K562 (cell line): Measurements from ENCODE around the gene L3HYPDH. TPM values are rescaled to one million over a fixed set of nuclear protein-coding genes. Genes with fewer than 3 reads are reported as not detected.

Experiments used
- RHOXF2B ChIP-seq: fragments of 250-450 bp; sonication (Bioruptor Pico); conservative IDR thresholded peaks from 2 replicates; pipeline ENCODE4 v1.5.1; 2021
- ZEB2 ChIP-seq: fragments of 450-650 bp; IDR thresholded peaks from 2 replicates; pipeline ENCODE4 v1.6.1; 2016
- ZNF280A ChIP-seq: fragments of 450-650 bp; IDR thresholded peaks from 2 replicates; pipeline ENCODE4 v1.6.1; 2018; ENCODE audit warnings: mild to moderate bottlenecking, low read depth; ENCODE audit not compliant: partially characterized antibody
- ZNF318 ChIP-seq, 2 experiments: fragments of 450-650 bp; IDR thresholded peaks; 2 replicates each; pipeline ENCODE4 v1.6.1; 2016; ENCODE audit warnings: mild to moderate bottlenecking in 2 of 2, borderline replicate concordance in 1 of 2, low read depth in 1 of 2, moderate library complexity in 1 of 2
- ZNF551 ChIP-seq: fragments of 250-450 bp; sonication (Bioruptor Pico); IDR thresholded peaks from 2 replicates; pipeline ENCODE4 v1.5.0; 2021; ENCODE audit warnings: mild to moderate bottlenecking, moderate library complexity
- polyA plus RNA-seq, 8 experiments: library from polyadenylated mRNA; depleted of rRNA in 4 of 8; stranded (reverse) in 5 of 8; unstranded in 3 of 8; fragments of >200 nt; fragmentation: Nextera tagmentation in 2 of 8; fragmentation: Illumina TruSeq in 1 of 8; extraction: Ambion mirVana in 2 of 8; extraction: Trizol in 1 of 8; gene quantifications; 2 replicates each; pipeline versions ENCODE4 v1.2.1 to v1.2.3, GENCODE V29; 2011 to 2014; ENCODE audit warnings: inconsistent platforms in 1 of 8, missing spikeins in 1 of 8
- total RNA-seq, 7 experiments: library from RNA; depleted of rRNA in 6 of 7; stranded (reverse); fragments of >200 nt in 6 of 7; fragmentation: Illumina TruSeq in 2 of 7; extraction: Trizol in 2 of 7; gene quantifications; 2 replicates each; pipeline versions ENCODE4 v1.2.1 to v1.2.3, GENCODE V29; 2011 to 2021; ENCODE audit warnings: low replicate concordance in 1 of 7

The L3HYPDH gene
- total and polyA plus RNA-seq, 9 of the 15 experiments (the other 6 are each of a cell fraction or from before 2014, with no cell fraction given): 12.8 to 36.5 (median 19.3) TPM

- TF ChIP-seq ZNF280A (no peak), ZNF551 (CRISPR knock-in tag) (no peak), ZEB2 (no peak), RHOXF2B (no peak), ZNF318 (IDR thresholded peaks at IDR 0.05; ENCODE audit: borderline replicate concordance in 1 of 2, low read depth in 1 of 2) (no peak)
Observed at GRCh38 chr14:59465316-59466135, 18.7 kb downstream of the L3HYPDH start, which contains the start of gene GPR135 (continued).
